HUES48 (cell line): ENCODE data around the gene UBR3.
"Not testable (repeated sequence)": the region's sequence is repeated elsewhere in the genome, so short reads cannot be mapped to it uniquely, and the experiment has no call there.

Experiments used
- H3K27ac ChIP-seq: one replicate; pipeline ENCODE4 v1.7.0; 2013; ENCODE audit warnings: low read depth, low read length, inconsistent platforms
- H3K27me3 ChIP-seq: 2 replicates; pipeline ENCODE4 v1.6.1; 2013; ENCODE audit warnings: mild to moderate bottlenecking, low read length; ENCODE audit not compliant: control insufficient read depth, insufficient read depth
- H3K36me3 ChIP-seq: 2 replicates; pipeline ENCODE4 v1.6.1; 2013; ENCODE audit warnings: low read length; ENCODE audit not compliant: control insufficient read depth, insufficient read depth
- H3K4me1 ChIP-seq: 2 replicates; pipeline ENCODE4 v1.6.1; 2013; ENCODE audit warnings: mild to moderate bottlenecking, low read length; ENCODE audit not compliant: control insufficient read depth, insufficient read depth
- H3K4me3 ChIP-seq: 2 replicates; pipeline ENCODE4 v1.5.1; 2013; ENCODE audit warnings: mild to moderate bottlenecking, low read depth, low read length
- H3K9ac ChIP-seq: 2 replicates; pipeline ENCODE4 v1.6.1; 2013; ENCODE audit warnings: mild to moderate bottlenecking, low read depth, low read length, moderate library complexity
- H3K9me3 ChIP-seq: 2 replicates; pipeline ENCODE4 v1.6.1; 2013; ENCODE audit warnings: low read length; ENCODE audit not compliant: control insufficient read depth, insufficient read depth

The UBR3 gene

DNA sequence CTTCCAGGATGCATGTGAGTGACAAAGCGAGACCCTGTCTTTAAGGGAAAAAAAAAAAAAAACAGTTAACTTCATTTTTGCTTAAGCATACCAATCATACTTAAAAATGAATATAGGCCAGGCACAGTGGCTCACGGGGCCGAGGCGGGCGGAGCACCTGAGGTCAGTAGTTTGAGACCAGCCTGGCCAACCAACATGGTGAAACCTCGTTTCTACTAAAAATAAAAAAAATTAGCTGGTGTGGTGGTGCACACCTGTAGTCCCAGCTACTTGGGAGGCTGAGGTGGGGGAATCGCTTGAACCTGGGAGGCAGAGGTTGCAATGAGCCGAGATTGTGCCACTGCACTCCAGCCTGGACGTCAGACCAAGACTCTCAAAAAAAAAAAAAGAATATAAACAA is 44.1 kb downstream of the UBR3 start:
- not testable (repeated sequence) for H3K9ac ChIP-seq, H3K27ac ChIP-seq, H3K36me3 ChIP-seq, H3K4me1 ChIP-seq, H3K9me3 ChIP-seq, H3K27me3 ChIP-seq, H3K4me3 ChIP-seq

DNA sequence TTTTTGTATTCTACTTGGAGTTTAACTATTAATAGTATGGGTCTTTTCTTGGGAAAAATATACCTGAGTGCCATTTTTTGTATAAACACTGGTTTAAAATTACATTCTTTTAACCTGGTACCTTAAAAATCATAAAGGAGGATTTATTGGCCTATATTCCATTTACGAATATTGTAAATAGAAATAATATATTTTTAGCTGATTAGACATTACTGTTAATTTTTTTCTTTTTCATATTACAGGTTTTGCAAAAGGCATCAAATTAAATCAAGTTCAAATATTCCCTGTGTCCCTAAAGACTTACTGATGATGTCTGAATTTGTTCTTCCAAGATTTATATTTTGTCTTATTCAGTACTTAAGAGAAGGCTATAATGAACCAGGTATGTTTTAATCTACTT is 44.7 kb downstream of the UBR3 start:
- Histone ChIP-seq H3K4me1 (peaks cover 10% of the 10 kb centered on the region; the same call in 1 of the 2 replicates), H3K9me3 (no peaks in the 10 kb centered on the region), H3K9ac (no peak overlapping the region), H3K27me3 (no peaks in the 10 kb centered on the region), H3K27ac (no peak overlapping the region), H3K36me3 (peaks cover 3% of the 10 kb centered on the region; the same call in 1 of the 2 replicates), H3K4me3 (no peak overlapping the region)

GRCh38 chr2:169877398-169877797 is 50.1 kb downstream of the UBR3 start:
- Histone ChIP-seq H3K9ac (no peak overlapping the region), H3K36me3 (peaks cover 3% of the 10 kb centered on the region; the same call in 1 of the 2 replicates), H3K27ac (no peak overlapping the region), H3K4me3 (no peak overlapping the region), H3K4me1 (no peaks in the 10 kb centered on the region), H3K27me3 (no peaks in the 10 kb centered on the region), H3K9me3 (no peaks in the 10 kb centered on the region)

DNA sequence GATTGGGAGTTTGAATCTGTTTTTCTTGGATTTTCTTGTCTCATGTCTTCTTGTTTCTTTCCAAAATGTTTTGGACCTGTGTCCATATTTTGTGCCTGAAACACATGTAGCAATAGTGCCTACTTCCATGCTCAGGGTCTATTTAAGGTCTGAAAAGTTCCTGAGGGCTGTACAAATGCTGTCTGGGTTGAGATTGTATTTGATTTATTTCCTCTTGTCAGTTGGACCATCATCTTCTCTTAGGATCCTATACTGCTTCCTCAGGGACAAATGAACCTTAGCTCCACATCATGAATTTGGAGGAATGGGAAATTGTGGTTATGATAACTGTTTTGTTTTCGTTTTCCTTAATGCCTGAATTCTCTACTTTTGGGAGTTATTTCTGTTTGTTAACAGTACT is 59.9 kb downstream of the UBR3 start:
- Histone ChIP-seq H3K27ac (no peak overlapping the region), H3K36me3 (no peaks in the 10 kb centered on the region), H3K27me3 (no peaks in the 10 kb centered on the region), H3K4me3 (no peak overlapping the region), H3K4me1 (no peaks in the 10 kb centered on the region), H3K9ac (no peak overlapping the region), H3K9me3 (no peaks in the 10 kb centered on the region)

DNA sequence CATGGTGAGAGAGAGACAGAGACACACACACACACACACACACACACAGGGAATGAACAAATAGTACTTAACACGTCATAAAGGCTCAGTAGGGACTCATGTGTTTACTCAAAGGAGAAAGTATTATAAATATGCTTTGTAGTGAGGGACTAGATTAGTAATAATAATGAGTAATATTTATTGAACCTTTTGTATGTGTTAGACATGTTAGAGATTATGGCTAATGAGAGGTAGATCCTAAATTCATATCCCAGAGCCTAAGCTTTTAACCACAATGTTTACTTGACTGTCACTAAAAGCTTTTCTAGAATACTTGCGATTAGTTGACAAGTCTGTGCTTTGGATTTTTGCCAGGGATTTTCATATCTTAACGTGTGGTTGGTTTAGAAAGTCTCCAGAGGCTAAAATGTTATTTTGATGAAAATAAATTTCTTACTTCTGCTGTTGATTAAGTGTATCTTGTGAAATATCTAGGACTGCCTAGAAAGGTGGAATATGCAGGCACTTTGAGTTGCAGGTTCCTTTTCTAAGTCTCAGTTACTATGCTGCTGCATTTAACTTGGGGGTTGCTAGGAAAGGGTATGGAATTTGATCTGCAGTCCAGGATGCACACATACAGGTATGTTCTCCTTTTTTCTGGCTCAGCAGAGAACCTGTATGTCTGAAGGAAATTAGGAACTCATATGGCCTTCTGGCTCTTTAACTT is 64.5 kb downstream of the UBR3 start:
- Histone ChIP-seq H3K27ac (no peak overlapping the region), H3K9me3 (no peaks in the 10 kb centered on the region), H3K36me3 (peaks cover 7% of the 10 kb centered on the region), H3K27me3 (no peaks in the 10 kb centered on the region), H3K4me3 (no peak overlapping the region), H3K9ac (no peak overlapping the region), H3K4me1 (peaks cover 6% of the 10 kb centered on the region; the same call in 1 of the 2 replicates)

DNA sequence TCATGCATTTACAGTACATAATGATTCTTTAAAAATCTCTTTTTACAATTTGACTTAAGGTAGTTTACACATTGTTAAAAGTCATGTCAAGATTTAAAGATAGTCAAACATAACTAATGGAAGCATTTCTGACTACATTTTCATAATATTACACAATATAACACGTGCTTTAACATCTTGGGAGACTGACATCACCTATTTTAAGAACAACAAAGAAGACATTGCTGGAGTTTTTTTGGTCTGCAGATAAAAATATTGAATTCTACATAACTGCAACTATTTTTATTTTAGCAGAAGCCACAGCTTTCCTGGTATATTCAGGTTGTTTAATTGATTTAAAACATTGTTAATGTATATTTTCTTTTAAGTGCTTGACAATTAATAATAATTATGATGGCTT is 65.7 kb downstream of the UBR3 start:
- Histone ChIP-seq H3K4me1 (peaks cover 6% of the 10 kb centered on the region; the same call in 1 of the 2 replicates), H3K36me3 (peaks cover 9% of the 10 kb centered on the region), H3K27me3 (no peaks in the 10 kb centered on the region), H3K4me3 (no peak overlapping the region), H3K9ac (no peak overlapping the region), H3K27ac (no peak overlapping the region), H3K9me3 (no peaks in the 10 kb centered on the region)

- no peak overlapping the region for H3K9ac ChIP-seq
- H3K36me3 ChIP-seq = peaks cover 9% of the 10 kb centered on the region
- no peaks in the 10 kb centered on the region for H3K27me3 ChIP-seq
- peak overlapping the region; percentile 20 for H3K27ac ChIP-seq
- H3K9me3 ChIP-seq = no peaks in the 10 kb centered on the region
- H3K4me3 ChIP-seq = no peak overlapping the region
- peaks cover 6% of the 10 kb centered on the region; the same call in 1 of the 2 replicates for H3K4me1 ChIP-seq
These were observed 68.2 kb downstream of the UBR3 start for GRCh38 chr2:169895294-169895985.

DNA sequence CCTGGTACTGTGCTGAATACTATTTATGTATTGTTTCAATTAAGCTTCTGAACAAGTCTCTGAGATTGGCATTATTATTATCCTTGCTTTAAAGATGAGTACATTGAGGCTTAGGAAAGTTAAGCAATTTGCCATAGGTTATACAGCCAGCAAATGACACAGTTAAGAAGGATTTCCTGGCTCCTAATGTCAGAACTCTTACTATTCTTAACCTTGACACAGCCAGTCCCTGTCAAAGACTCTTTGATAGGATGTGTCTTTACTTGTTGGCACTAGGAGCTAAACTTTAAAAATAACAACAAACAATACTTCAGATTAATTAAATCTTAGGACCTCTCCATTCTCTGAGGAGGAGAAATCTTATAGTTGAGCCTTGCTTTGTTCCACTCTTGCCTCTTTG is 70.6 kb downstream of the UBR3 start:
- H3K9me3 ChIP-seq = no peaks in the 10 kb centered on the region
- H3K9ac ChIP-seq = no peak overlapping the region

DNA sequence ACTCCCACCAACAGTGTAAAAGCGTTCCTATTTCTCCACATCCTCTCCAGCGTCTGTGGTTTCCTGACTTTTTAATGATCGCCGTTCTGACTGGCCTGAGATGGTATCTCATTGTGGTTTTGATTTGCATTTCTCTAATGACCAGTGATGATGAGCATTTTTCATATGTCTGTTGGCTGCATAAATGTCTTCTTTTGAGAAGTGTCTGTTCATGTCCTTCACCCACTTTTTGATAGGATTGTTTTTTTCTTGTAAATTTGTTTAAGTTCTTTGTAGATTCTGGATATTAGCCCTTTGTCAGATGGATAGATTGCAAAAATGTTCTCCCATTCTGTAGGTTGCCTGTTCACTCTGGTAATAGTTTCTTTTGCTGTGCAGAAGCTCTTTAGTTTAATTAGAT is 72.8 kb downstream of the UBR3 start:
- H3K27ac ChIP-seq, H3K9ac ChIP-seq, H3K9me3 ChIP-seq, H3K4me3 ChIP-seq, H3K4me1 ChIP-seq, H3K27me3 ChIP-seq, H3K36me3 ChIP-seq: not testable (repeated sequence)

More for the DNA sequence above, 70.6 kb downstream of the UBR3 start:
- H3K27ac ChIP-seq = no peak overlapping the region
- H3K36me3 ChIP-seq = peaks cover 9% of the 10 kb centered on the region
- peaks cover 6% of the 10 kb centered on the region; the same call in 1 of the 2 replicates for H3K4me1 ChIP-seq
- H3K27me3 ChIP-seq = no peaks in the 10 kb centered on the region
- H3K4me3 ChIP-seq = no peak overlapping the region

DNA sequence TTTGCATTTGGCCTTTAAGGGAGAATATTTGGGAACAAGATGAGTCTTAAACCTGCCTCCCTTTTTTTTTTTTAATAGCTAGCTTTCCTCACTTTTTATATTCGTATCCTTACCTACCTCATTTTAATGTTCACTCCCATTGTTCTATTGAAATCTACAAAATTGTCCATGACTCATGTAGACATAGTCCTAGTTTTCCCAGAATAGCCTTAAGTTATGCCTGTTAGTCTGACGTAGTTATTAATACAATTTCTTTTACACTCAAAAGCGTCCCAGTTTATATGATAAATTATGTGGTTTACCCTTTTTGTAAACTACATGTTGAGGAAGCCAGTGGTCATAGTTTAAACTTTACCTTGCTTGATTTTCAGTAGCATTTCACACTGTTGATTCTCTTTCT is 73.4 kb downstream of the UBR3 start:
- Histone ChIP-seq H3K4me1 (0 out of 2 replicates have a peak, but pooled peaks cover under 1% of the 10 kb centered on the region), H3K27me3 (no peaks in the 10 kb centered on the region), H3K9me3 (no peaks in the 10 kb centered on the region), H3K27ac (no peak overlapping the region), H3K36me3 (peaks cover 6% of the 10 kb centered on the region), H3K4me3 (no peak overlapping the region), H3K9ac (no peak overlapping the region)

DNA sequence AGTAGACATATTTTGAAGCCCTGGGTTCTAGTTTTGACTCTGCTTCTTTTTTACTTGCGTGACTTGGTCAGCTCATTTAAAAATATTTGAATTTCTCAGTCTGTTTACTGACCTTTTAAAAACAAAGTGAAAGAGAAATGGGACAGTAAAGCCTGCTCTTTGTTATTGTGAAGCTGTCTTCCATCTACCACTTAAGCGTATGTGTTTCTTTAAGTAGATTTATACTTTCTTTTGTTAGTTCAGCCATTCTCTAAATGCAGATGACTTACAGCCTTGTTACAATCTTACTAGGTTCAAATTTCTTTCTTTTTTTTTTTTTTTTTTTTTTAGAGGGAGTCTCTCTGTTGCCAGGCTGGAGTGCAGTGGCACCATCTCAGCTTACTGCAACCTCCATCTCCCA is 79.5 kb downstream of the UBR3 start:
- Histone ChIP-seq H3K4me1 (no peaks in the 10 kb centered on the region), H3K9me3 (no peaks in the 10 kb centered on the region), H3K4me3 (no peak overlapping the region), H3K27me3 (no peaks in the 10 kb centered on the region), H3K36me3 (no peaks in the 10 kb centered on the region), H3K27ac (no peak overlapping the region), H3K9ac (no peak overlapping the region)
